ENCODE data around the gene PSMD8. TPM values are rescaled to one million over a fixed set of nuclear protein-coding genes. Genes with fewer than 3 reads are reported as not detected.
"Not testable (repeated sequence)": the region's sequence is repeated elsewhere in the genome, so short reads cannot be mapped to it uniquely, and the experiment has no call there.

Gene PSMD8
- total and polyA plus RNA-seq, 4 donors: 177 to 209 (median 191) TPM

- not testable (repeated sequence) for DNase-seq (ENCODE audit: low read depth in 4 of 6, low spot score in 6 of 6); H3K4me3 ChIP-seq (ENCODE audit: low read depth, low read length); H3K27me3 ChIP-seq (ENCODE audit: control insufficient read depth, insufficient read depth, low read length); H3K9me3 ChIP-seq (ENCODE audit: control insufficient read depth, insufficient read depth, low read length); H3K27ac ChIP-seq (ENCODE audit: low read depth, low read length)
- WGBS (ENCODE audit: insufficient coverage): 25% methylated on average over 3 of the region's 4 CpGs
- H3K36me3 ChIP-seq (ENCODE audit: control insufficient read depth, insufficient read depth, low read length): peaks cover 13% of the 10 kb centered on the region
- H3K4me1 ChIP-seq (ENCODE audit: control insufficient read depth, insufficient read depth, low read length): peaks cover 14% of the 10 kb centered on the region
Measured at GRCh38 chr19:38339011-38339410, 35.4 kb upstream of the PSMD8 start.

- no peak overlapping the region for H3K4me3 ChIP-seq (ENCODE audit: low read depth, low read length)
- H3K27ac ChIP-seq (ENCODE audit: low read depth, low read length): no peak overlapping the region
- WGBS (ENCODE audit: insufficient coverage): 98% methylated on average over 2 of the region's 2 CpGs
- DNase-seq (ENCODE audit: low read depth in 4 of 6, low spot score in 6 of 6): no peak
- H3K27me3 ChIP-seq (ENCODE audit: control insufficient read depth, insufficient read depth, low read length): no peaks in the 10 kb centered on the region
- peaks cover 9% of the 10 kb centered on the region for H3K4me1 ChIP-seq (ENCODE audit: control insufficient read depth, insufficient read depth, low read length)
- no peaks in the 10 kb centered on the region for H3K9me3 ChIP-seq (ENCODE audit: control insufficient read depth, insufficient read depth, low read length)
- H3K36me3 ChIP-seq (ENCODE audit: control insufficient read depth, insufficient read depth, low read length): peaks cover 15% of the 10 kb centered on the region
Measured at GRCh38 chr19:38340927-38341326, 33.4 kb upstream of the PSMD8 start.

- Histone ChIP-seq H3K36me3 (ENCODE audit: control insufficient read depth, insufficient read depth, low read length) (peaks cover 11% of the 10 kb centered on the region), H3K9me3 (ENCODE audit: control insufficient read depth, insufficient read depth, low read length) (no peaks in the 10 kb centered on the region), H3K4me1 (ENCODE audit: control insufficient read depth, insufficient read depth, low read length) (no peaks in the 10 kb centered on the region), H3K4me3 (ENCODE audit: low read depth, low read length) (no peak overlapping the region), H3K27ac (ENCODE audit: low read depth, low read length) (no peak overlapping the region), H3K27me3 (ENCODE audit: control insufficient read depth, insufficient read depth, low read length) (no peaks in the 10 kb centered on the region)
- DNase-seq (ENCODE audit: low read depth in 4 of 6, low spot score in 6 of 6): no peak
- 57% methylated on average over 1 of the region's 4 CpGs for WGBS (ENCODE audit: insufficient coverage)
Measured at GRCh38 chr19:38346837-38347236, 27.5 kb upstream of the PSMD8 start.

- no peaks in the 10 kb centered on the region for H3K27me3 ChIP-seq (ENCODE audit: control insufficient read depth, insufficient read depth, low read length)
- H3K27ac ChIP-seq (ENCODE audit: low read depth, low read length): no peak overlapping the region
- 79% methylated on average over 2 of the region's 3 CpGs for WGBS (ENCODE audit: insufficient coverage)
- DNase-seq (ENCODE audit: low read depth in 4 of 6, low spot score in 6 of 6): no peak
- peaks cover 2% of the 10 kb centered on the region for H3K36me3 ChIP-seq (ENCODE audit: control insufficient read depth, insufficient read depth, low read length)
- no peaks in the 10 kb centered on the region for H3K4me1 ChIP-seq (ENCODE audit: control insufficient read depth, insufficient read depth, low read length)
- no peaks in the 10 kb centered on the region for H3K9me3 ChIP-seq (ENCODE audit: control insufficient read depth, insufficient read depth, low read length)
- no peak overlapping the region for H3K4me3 ChIP-seq (ENCODE audit: low read depth, low read length)
Measured at GRCh38 chr19:38350883-38351282, 23.5 kb upstream of the PSMD8 start.

- no peaks in the 10 kb centered on the region for H3K36me3 ChIP-seq (ENCODE audit: control insufficient read depth, insufficient read depth, low read length)
- DNase-seq (ENCODE audit: low read depth in 4 of 6, low spot score in 6 of 6): no peak
- WGBS (ENCODE audit: insufficient coverage): 75% methylated on average over 8 of the region's 9 CpGs
Measured at GRCh38 chr19:38351865-38352395, 22.4 kb upstream of the PSMD8 start.

GRCh38 chr19:38352611-38353010, 21.8 kb upstream of the PSMD8 start:
- no peaks in the 10 kb centered on the region for H3K4me1 ChIP-seq (ENCODE audit: control insufficient read depth, insufficient read depth, low read length)
- DNase-seq (ENCODE audit: low read depth in 4 of 6, low spot score in 6 of 6): peak in 2 of 6 donors; percentile 35 to 74
- 58% methylated on average over 7 of the region's 8 CpGs for WGBS (ENCODE audit: insufficient coverage)
- H3K36me3 ChIP-seq (ENCODE audit: control insufficient read depth, insufficient read depth, low read length): no peaks in the 10 kb centered on the region
- no peak overlapping the region for H3K4me3 ChIP-seq (ENCODE audit: low read depth, low read length)
- H3K9me3 ChIP-seq (ENCODE audit: control insufficient read depth, insufficient read depth, low read length): no peaks in the 10 kb centered on the region
- no peak overlapping the region for H3K27ac ChIP-seq (ENCODE audit: low read depth, low read length)
- peaks cover 3% of the 10 kb centered on the region for H3K27me3 ChIP-seq (ENCODE audit: control insufficient read depth, insufficient read depth, low read length)

More at GRCh38 chr19:38351865-38352395, 22.4 kb upstream of the PSMD8 start:
- Histone ChIP-seq H3K4me1 (ENCODE audit: control insufficient read depth, insufficient read depth, low read length) (no peaks in the 10 kb centered on the region), H3K27ac (ENCODE audit: low read depth, low read length) (no peak overlapping the region), H3K27me3 (ENCODE audit: control insufficient read depth, insufficient read depth, low read length) (peaks cover 3% of the 10 kb centered on the region), H3K9me3 (ENCODE audit: control insufficient read depth, insufficient read depth, low read length) (no peaks in the 10 kb centered on the region), H3K4me3 (ENCODE audit: low read depth, low read length) (no peak overlapping the region)

- H3K27me3 ChIP-seq (ENCODE audit: control insufficient read depth, insufficient read depth, low read length): peaks cover 16% of the 10 kb centered on the region
- H3K36me3 ChIP-seq (ENCODE audit: control insufficient read depth, insufficient read depth, low read length): no peaks in the 10 kb centered on the region
- WGBS (ENCODE audit: insufficient coverage): 75% methylated on average over 9 of the region's 16 CpGs
Measured at GRCh38 chr19:38355728-38356725, 18.3 kb upstream of the PSMD8 start.

GRCh38 chr19:38358071-38358470, 16.3 kb upstream of the PSMD8 start:
- 69% methylated on average over 5 of the region's 5 CpGs for WGBS (ENCODE audit: insufficient coverage)
- Histone ChIP-seq H3K27me3 (ENCODE audit: control insufficient read depth, insufficient read depth, low read length) (peaks cover 29% of the 10 kb centered on the region), H3K27ac (ENCODE audit: low read depth, low read length) (no peak overlapping the region), H3K9me3 (ENCODE audit: control insufficient read depth, insufficient read depth, low read length) (no peaks in the 10 kb centered on the region), H3K36me3 (ENCODE audit: control insufficient read depth, insufficient read depth, low read length) (no peaks in the 10 kb centered on the region), H3K4me3 (ENCODE audit: low read depth, low read length) (no peak overlapping the region), H3K4me1 (ENCODE audit: control insufficient read depth, insufficient read depth, low read length) (peaks cover 18% of the 10 kb centered on the region)
- DNase-seq (ENCODE audit: low read depth in 4 of 6, low spot score in 6 of 6): no peak

More at GRCh38 chr19:38355728-38356725, 18.3 kb upstream of the PSMD8 start:
- H3K4me1 ChIP-seq (ENCODE audit: control insufficient read depth, insufficient read depth, low read length): peaks cover under 1% of the 10 kb centered on the region
- no peak overlapping the region for H3K4me3 ChIP-seq (ENCODE audit: low read depth, low read length)
- no peaks in the 10 kb centered on the region for H3K9me3 ChIP-seq (ENCODE audit: control insufficient read depth, insufficient read depth, low read length)
- no peak overlapping the region for H3K27ac ChIP-seq (ENCODE audit: low read depth, low read length)
- no peak for DNase-seq (ENCODE audit: low read depth in 4 of 6, low spot score in 6 of 6)

- WGBS (ENCODE audit: insufficient coverage): 59% methylated on average over 12 of the region's 18 CpGs
- Histone ChIP-seq H3K9me3 (ENCODE audit: control insufficient read depth, insufficient read depth, low read length) (no peaks in the 10 kb centered on the region), H3K4me3 (ENCODE audit: low read depth, low read length) (no peak overlapping the region), H3K27ac (ENCODE audit: low read depth, low read length) (no peak overlapping the region), H3K27me3 (ENCODE audit: control insufficient read depth, insufficient read depth, low read length) (peaks cover 29% of the 10 kb centered on the region), H3K4me1 (ENCODE audit: control insufficient read depth, insufficient read depth, low read length) (peaks cover 18% of the 10 kb centered on the region), H3K36me3 (ENCODE audit: control insufficient read depth, insufficient read depth, low read length) (no peaks in the 10 kb centered on the region)
- DNase-seq (ENCODE audit: low read depth in 4 of 6, low spot score in 6 of 6): no peak
Measured at GRCh38 chr19:38359242-38360021, 14.9 kb upstream of the PSMD8 start.

Data from spinal cord (tissue), 10 donors.